ENCODE data around the gene PSMD13.
"Not testable (repeated sequence)": the region's sequence is repeated elsewhere in the genome, so short reads cannot be mapped to it uniquely, and the experiment has no call there.

DNA sequence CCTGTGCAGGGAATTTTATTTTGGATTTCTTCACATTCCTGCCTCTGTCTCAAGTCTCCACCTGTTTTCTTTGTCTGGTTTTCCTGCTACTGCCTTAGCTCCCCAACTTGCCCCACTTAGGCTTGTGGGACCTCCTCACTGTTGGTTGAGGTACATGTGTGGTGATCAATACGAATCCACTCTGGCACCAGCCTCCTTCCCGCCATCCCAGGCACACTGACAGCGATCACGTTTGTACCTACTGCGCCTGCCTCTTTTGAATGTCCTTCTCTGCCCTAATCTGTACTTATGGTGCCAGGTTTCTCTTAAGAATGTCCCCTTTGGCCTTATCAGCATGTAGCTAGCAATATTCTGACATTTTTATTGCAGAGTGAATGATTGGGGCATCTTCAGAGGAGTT is 46.2 kb upstream of the PSMD13 start:
- not testable (repeated sequence) for TF ChIP-seq TAF1 (CRISPR knock-in tag; IDR thresholded peaks at IDR 0.05); EZH2 (conservative IDR thresholded peaks at IDR 0.05; ENCODE audit: low read depth, low read length); RAD21 (CRISPR knock-in tag; IDR thresholded peaks at IDR 0.05); TCF7L2 (IDR thresholded peaks at IDR 0.05; ENCODE audit: low read depth, low read length); TEAD2 (CRISPR knock-in tag; IDR thresholded peaks at IDR 0.05); EP300 (IDR thresholded peaks at IDR 0.05; ENCODE audit: low read depth in 2 of 2, low read length in 2 of 2); EP300 (CRISPR knock-in tag; IDR thresholded peaks at IDR 0.05; ENCODE audit: borderline replicate concordance); MYC (CRISPR knock-in tag; IDR thresholded peaks at IDR 0.05; ENCODE audit: borderline replicate concordance); SMC3 (IDR thresholded peaks at IDR 0.05; ENCODE audit: low read length); HNRNPL (IDR thresholded peaks at IDR 0.05; ENCODE audit: low read depth, low read length); ZNF660 (CRISPR knock-in tag; IDR thresholded peaks at IDR 0.05; ENCODE audit: borderline replicate concordance, low read depth); MTA3 (CRISPR knock-in tag; IDR thresholded peaks at IDR 0.05)
- TF ChIP-seq, protein P1, sequence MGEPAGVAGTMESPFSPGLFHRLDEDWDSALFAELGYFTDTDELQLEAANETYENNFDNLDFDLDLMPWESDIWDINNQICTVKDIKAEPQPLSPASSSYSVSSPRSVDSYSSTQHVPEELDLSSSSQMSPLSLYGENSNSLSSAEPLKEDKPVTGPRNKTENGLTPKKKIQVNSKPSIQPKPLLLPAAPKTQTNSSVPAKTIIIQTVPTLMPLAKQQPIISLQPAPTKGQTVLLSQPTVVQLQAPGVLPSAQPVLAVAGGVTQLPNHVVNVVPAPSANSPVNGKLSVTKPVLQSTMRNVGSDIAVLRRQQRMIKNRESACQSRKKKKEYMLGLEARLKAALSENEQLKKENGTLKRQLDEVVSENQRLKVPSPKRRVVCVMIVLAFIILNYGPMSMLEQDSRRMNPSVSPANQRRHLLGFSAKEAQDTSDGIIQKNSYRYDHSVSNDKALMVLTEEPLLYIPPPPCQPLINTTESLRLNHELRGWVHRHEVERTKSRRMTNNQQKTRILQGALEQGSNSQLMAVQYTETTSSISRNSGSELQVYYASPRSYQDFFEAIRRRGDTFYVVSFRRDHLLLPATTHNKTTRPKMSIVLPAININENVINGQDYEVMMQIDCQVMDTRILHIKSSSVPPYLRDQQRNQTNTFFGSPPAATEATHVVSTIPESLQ (CRISPR knock-in tag; conservative IDR thresholded peaks at IDR 0.05), result not testable (repeated sequence)
- TF ChIP-seq, protein P2, sequence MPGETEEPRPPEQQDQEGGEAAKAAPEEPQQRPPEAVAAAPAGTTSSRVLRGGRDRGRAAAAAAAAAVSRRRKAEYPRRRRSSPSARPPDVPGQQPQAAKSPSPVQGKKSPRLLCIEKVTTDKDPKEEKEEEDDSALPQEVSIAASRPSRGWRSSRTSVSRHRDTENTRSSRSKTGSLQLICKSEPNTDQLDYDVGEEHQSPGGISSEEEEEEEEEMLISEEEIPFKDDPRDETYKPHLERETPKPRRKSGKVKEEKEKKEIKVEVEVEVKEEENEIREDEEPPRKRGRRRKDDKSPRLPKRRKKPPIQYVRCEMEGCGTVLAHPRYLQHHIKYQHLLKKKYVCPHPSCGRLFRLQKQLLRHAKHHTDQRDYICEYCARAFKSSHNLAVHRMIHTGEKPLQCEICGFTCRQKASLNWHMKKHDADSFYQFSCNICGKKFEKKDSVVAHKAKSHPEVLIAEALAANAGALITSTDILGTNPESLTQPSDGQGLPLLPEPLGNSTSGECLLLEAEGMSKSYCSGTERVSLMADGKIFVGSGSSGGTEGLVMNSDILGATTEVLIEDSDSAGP (CRISPR knock-in tag; IDR thresholded peaks at IDR 0.05; ENCODE audit: borderline replicate concordance), result not testable (repeated sequence)
- TF ChIP-seq, protein P3, sequence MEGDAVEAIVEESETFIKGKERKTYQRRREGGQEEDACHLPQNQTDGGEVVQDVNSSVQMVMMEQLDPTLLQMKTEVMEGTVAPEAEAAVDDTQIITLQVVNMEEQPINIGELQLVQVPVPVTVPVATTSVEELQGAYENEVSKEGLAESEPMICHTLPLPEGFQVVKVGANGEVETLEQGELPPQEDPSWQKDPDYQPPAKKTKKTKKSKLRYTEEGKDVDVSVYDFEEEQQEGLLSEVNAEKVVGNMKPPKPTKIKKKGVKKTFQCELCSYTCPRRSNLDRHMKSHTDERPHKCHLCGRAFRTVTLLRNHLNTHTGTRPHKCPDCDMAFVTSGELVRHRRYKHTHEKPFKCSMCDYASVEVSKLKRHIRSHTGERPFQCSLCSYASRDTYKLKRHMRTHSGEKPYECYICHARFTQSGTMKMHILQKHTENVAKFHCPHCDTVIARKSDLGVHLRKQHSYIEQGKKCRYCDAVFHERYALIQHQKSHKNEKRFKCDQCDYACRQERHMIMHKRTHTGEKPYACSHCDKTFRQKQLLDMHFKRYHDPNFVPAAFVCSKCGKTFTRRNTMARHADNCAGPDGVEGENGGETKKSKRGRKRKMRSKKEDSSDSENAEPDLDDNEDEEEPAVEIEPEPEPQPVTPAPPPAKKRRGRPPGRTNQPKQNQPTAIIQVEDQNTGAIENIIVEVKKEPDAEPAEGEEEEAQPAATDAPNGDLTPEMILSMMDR (CRISPR knock-in tag; IDR thresholded peaks at IDR 0.05), result not testable (repeated sequence)

Data from HepG2 (cell line).